HepG2 (cell line): ENCODE data around the gene PRMT7.

Experiments used
- BRD4 ChIP-seq: sonication (generic); formaldehyde crosslinking; IDR thresholded peaks from 2 replicates; pipeline ENCODE4 v1.4.0; 2020; ENCODE audit warnings: missing genetic modification reagents
- GRHL1 ChIP-seq: sonication (generic); formaldehyde crosslinking; conservative IDR thresholded peaks from 2 replicates; pipeline ENCODE4 v1.8.0; 2022; ENCODE audit warnings: missing genetic modification reagents
- ZNF558 ChIP-seq: sonication (generic); formaldehyde crosslinking; IDR thresholded peaks from 2 replicates; pipeline ENCODE4 v1.9.0; 2022; ENCODE audit warnings: mild to moderate bottlenecking, missing genetic modification reagents, borderline replicate concordance

GRCh38 chr16:68353366-68353765 is 42.5 kb downstream of the PRMT7 start:
- TF ChIP-seq GRHL1 (CRISPR knock-in tag) (no peak), BRD4 (CRISPR knock-in tag) (no peak), ZNF558 (CRISPR knock-in tag) (no peak)
